DMS153 treated with DMSO at 0.1 percent for 48 hours (cell line): ENCODE data around the gene ITGAD.

Experiments
- DNase-seq: peaks from one replicate; lab custom pipeline; 2025; ENCODE audit not compliant: unreplicated experiment; lab: John Stamatoyannopoulos, UW

ITGAD gene

GRCh38 chr16:31365131-31365865 lies 27.8 kb upstream of the ITGAD start:
- no peak for DNase-seq

- no peak for DNase-seq
Measured at GRCh38 chr16:31367853-31368252, 25.3 kb upstream of the ITGAD start.

- DNase-seq, result no peak
Measured at GRCh38 chr16:31371008-31371407, 22.1 kb upstream of the ITGAD start.

- no peak for DNase-seq
Measured at GRCh38 chr16:31371619-31372484, 21.3 kb upstream of the ITGAD start.

- no peak for DNase-seq
Measured at GRCh38 chr16:31373235-31373634, 19.9 kb upstream of the ITGAD start.

- DNase-seq, result no peak
Measured at GRCh38 chr16:31375231-31375630, 17.9 kb upstream of the ITGAD start.

GRCh38 chr16:31376705-31377104 lies 16.4 kb upstream of the ITGAD start:
- DNase-seq, result no peak

GRCh38 chr16:31377210-31377903 lies 15.8 kb upstream of the ITGAD start:
- DNase-seq, result no peak

- DNase-seq, result no peak
Measured at GRCh38 chr16:31380201-31380600, 12.9 kb upstream of the ITGAD start.

- no peak for DNase-seq
Measured at GRCh38 chr16:31382485-31383161, 10.5 kb upstream of the ITGAD start.

- no peak for DNase-seq
Measured at GRCh38 chr16:31385680-31386079, 7.5 kb upstream of the ITGAD start.

GRCh38 chr16:31386157-31386984 lies 6.8 kb upstream of the ITGAD start:
- DNase-seq, result no peak

GRCh38 chr16:31388535-31388934 lies 4.6 kb upstream of the ITGAD start:
- no peak for DNase-seq

GRCh38 chr16:31390504-31391041 lies 2.6 kb upstream of the ITGAD start:
- DNase-seq, result no peak

- DNase-seq, result no peak
Measured at GRCh38 chr16:31395647-31396046, 2.5 kb downstream of the ITGAD start.

GRCh38 chr16:31397096-31397660 lies 4.0 kb downstream of the ITGAD start:
- DNase-seq, result no peak

GRCh38 chr16:31397701-31398100 lies 4.6 kb downstream of the ITGAD start:
- no peak for DNase-seq

GRCh38 chr16:31400191-31400590 lies 7.1 kb downstream of the ITGAD start:
- DNase-seq, result no peak

GRCh38 chr16:31401436-31401835 lies 8.3 kb downstream of the ITGAD start:
- no peak for DNase-seq

GRCh38 chr16:31402687-31403086 lies 9.6 kb downstream of the ITGAD start:
- DNase-seq, result no peak
